HG03571 (cell line): Measurements from ENCODE around the gene SHANK2.

ENCODE experiments used
- ATAC-seq: cut with Tn5 transposase; IDR thresholded peaks from one replicate; pipeline ENCODE4 v1.9.1; 2021; ENCODE audit not compliant: unreplicated experiment

Gene SHANK2

DNA sequence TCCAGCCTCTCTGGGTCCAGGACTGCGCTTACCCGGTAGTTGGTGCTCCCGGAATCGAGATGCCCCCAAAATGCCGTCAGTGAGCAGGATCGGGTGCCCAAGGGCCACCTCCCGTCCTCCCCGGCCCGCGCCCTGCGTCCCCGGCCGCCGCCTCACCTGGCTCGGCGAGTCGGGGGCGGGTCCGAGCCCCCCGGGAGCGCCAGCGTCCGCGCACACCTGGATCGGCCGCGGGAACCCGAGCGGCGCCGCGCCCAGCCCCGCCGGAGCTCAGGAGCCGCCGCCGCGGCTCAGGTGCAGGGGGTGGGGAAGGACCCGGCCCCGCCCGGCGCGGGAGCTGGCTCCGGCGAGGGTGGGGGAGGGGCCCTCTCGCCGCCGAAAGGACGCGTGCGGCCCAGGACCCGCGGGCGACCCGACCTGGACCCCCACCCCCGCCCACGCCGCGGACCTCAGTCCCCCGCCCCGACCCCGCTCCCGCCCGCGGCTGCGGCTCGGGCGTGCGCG is at the start of gene SHANK2:
SHANK2 (minus strand) TSS at position 309 of the 501 bp plus-strand sequence. CDS start 105,251 bp downstream, outside the sequence.
- no peak for ATAC-seq

DNA sequence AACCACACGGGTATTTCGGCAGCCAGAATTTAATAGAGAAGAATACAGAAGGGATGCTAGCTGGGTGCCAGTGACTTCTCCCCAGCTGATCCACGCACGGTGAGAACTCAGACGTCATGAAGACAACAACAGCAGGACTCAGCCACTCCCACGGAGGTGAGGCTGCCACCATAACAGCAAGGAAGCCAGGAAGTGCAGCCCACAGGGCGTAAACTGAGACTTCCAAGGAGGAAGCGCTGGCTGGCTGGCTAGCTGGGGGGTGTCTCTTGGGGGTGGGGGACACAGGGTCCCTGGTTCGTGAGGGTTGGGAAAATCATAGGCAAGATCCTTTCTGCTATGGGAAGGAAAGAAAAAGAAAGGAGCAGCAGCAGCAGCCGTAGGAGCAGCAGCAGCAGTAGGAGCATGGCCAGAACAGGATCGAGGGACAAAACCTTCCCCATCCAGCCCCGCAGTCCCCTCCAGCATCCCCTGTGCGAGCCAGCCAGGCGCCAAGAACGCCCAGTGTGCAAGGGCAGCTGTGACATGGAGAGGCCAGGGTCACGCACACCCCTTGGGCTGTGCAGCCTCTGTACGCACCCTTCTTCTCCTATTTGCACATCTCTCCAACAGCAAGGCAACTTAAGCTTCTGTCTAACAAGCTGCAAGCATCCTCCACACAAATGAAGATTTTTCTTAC is 49.6 kb upstream of the SHANK2 start:
- ATAC-seq, result no peak

DNA sequence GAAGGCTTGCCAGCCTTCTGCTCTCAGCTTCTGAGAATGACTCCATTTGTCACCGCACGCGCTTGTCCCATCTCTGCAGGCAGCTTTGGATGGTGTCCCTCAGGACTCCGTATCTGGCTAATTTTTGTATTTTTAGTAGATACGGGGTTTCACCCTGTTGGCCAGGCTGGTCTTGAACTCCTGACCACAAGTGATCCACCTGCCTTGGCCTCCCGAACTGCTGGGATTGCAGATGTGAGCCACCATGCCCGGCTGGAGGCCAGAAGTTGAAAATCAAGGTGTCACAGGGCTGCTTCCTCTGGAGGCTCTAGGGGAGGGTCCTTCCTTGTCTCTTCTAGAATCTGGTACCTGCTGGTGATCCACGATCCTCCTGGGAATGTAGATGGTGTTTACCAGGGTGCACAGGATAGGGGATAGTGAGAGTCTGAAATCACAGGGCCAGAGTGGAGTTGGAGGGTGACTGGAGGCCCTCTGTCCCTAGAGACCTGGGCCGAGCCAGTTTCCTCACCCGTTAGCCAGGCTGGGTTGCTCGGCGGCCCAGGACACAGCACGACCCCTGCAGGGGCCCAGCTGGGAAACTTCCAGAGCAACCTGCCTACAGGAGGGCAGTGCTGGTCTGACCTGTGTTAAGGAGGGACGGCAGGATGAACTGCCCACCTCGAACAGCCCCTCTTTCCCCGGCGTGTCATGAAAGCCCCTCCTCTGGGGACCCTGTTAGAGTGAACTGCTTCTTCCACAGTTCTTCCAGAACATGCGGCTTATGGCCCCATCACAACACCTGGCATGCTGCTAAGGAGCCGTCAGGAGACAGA is 48.9 kb upstream of the SHANK2 start:
- no peak for ATAC-seq

DNA sequence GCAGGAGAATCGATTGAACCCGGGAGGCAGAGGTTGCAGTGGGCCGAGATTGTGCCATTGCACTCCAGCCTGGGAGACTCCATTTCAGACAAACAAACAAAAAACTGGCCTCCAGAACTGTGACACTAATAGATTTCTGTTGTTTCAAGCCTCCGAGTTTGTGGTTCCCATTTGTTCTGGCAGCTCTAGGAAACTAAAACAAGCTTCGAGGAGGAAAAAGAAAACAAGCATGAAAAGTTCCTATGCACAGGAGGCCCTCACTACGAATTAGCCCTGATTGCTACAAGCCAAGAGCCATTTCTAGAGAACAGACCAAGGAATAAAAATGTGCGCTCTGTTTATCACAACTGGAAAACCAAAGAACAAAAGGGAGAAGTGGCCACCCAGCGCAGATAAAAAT is 47.8 kb upstream of the SHANK2 start:
- no peak for ATAC-seq

DNA sequence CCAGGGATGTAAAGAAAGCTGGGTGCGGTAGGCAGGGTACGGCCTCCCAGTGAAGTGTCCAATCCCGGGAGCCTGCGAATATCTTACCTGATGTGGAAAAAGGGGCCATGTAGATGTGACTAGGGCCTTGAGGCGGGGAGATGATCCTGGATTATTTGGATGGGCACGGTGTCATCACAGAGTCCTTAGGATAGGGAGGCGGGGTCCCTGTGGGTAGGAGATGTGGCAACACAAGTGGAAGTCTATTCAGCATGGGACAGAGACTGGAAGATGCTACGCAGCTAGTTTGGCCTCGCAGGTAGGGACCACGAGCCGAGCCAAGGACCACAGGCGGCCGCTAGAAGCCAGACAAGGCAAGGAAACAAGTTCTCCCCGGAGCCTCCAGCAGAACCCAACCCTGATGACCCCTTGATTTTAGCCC is 46.4 kb upstream of the SHANK2 start:
- ATAC-seq, result no peak

DNA sequence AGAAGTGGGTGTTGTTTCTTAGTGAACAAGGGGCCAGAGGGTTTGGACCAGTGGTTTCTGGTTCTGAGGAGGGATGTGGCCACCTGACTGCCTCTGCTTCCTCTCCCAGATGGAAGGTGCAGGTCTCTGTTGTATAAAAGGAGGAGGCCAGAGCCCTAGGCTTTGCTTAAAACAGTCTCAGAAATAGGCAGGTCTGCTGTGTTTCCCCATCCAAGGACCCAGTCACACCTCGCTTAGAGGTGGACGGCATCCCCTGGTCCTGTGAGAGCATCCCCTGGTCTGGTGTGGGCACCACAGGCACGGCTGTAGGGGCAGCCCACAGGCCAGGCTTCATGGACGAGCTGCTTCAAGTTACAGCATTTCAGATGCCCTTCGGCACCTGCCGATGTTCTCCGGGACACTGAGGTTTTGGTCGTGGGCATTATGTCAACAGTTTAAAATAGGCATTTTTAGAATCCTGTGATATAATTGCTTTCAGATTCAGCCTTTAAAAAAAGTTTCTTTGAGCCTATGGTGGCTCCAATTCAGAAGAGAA is 45.7 kb upstream of the SHANK2 start:
- ATAC-seq, result no peak

DNA sequence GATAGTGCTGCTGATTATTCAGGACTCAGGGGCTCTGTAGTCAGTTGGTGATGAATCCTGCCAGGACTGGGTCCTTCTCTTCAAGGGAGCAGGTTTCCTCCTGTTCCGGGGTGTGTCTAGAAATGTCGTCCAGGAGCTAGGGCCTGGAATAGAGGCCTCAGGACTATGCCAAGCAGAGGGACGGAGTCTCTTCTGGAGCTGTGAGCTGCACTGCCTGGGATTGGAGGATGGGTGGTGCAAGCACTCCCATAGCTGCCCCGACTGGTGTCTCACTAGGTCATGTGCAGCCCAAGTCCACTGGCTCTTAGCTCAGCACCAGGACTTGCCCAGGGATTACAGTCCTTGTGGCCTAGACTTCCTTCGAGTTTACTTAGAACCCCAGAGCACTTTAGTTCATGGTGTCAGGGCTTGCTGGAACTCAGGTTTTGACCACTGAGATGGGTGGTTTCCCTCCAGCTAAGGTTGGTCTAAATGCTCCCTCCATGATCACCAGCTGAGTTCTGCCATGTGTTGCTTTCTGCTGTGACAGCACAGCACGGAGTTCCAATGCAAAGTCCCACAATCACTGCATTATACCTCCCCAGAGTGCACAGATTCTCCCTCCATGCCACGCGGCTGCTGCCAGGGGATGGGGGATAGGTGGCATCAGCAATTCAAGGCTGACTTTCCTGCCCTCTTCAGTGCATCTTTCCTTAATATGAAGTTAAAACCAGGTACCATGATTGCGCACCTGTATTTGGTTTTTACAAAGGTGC is 42.6 kb upstream of the SHANK2 start:
- no peak for ATAC-seq

DNA sequence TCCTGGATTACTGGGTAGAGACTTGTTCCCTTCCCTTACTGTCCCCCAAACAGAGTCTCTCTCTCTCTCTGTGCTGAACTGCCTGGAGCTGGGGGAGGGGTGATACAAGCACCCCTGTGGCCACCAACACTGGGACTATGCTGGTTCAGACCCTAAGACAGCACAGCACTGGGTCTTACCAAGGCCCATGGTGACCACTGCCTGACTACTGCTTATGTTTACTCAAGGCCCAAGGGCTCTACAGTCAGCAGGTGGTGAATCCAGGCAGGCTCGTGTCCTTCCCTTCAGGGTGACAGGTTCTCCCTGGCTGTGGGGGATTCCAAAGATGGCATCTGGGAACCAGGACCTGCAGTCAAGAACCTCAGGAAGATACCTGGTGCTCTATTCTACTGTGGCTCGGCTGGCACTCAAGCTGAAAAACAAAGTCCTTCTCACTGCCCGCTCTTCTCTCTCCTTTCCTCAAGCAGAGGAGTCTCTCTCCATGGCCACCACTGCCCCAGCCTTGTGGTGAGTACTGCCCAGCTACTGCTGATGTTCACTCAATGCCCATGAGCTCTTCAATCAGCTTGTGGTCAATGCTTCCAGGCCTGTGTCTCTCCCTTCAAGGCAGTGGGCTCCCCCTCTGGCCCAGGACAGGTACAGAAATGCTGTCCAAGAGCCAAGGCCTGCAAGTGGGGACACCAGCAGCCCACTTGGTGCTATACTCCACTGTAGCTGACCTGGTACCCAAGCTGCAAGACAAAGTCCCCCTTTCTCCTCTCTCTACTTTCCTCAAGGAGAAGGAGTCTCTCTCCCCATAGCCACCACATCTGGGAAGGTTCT is 41.8 kb upstream of the SHANK2 start:
- no peak for ATAC-seq

DNA sequence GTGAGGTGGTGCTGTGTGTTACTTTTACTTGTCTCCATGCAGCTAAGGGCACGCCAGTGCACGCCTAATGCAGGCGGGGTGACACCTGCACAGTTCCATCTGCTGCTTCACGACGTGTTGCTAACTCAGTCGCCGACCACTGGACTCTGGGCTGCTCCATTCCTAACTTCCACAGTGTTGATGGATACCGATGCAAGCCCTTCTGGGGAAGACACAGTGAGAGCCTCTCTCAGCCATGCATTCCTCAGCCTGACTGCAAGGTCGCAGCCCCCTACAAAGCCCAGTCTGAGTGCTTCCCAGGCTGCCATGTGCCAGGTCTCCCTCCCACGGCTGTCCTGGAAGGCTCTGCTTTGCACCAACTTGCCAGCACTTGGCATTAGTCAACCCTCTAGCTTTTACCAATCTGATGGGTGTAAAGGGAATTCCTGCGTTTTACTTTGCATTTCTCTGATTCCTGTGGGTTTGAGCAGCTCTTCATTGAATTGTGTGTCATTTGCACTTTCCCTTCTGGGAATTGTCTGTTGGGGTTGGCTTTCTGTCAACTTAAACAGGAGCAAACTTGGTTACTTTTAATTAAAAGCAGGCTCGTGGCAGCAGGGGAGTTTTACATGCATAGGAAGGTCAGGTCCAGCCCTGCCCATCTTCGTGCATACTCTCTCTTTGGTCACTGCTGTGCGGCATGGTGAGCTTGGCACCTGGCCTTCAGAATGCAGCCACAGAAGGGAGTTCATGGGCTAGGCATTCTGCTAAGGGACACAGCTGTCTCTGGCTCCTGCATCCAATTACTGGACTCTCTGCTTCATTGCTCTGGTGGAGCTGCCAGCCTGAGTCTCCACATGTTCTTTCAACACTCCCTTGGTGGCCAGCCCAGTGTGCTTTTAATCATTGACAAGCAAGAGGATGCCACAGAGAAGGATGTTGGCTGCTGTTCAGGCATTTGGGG is 34.6 kb upstream of the SHANK2 start:
- no peak for ATAC-seq

DNA sequence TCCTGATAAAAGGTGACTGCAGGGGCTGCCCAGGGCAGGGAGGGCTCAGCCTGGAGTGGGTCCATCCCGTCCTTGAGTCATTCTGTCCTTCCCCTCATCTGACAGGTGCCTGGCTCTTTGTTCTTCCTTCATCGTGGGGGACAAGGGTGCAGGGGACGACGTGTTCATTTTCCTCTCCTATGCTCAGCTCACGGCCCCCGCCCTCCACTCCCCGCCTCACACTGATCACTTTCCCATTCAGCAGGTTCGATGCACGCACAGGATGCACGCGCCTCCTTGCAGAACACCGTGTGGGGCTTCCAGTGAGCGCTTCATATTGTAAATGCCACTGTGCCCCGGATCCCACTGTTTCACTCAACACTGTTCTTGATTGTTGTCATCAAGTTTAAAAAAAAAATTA is 32.7 kb upstream of the SHANK2 start:
- ATAC-seq, result no peak

DNA sequence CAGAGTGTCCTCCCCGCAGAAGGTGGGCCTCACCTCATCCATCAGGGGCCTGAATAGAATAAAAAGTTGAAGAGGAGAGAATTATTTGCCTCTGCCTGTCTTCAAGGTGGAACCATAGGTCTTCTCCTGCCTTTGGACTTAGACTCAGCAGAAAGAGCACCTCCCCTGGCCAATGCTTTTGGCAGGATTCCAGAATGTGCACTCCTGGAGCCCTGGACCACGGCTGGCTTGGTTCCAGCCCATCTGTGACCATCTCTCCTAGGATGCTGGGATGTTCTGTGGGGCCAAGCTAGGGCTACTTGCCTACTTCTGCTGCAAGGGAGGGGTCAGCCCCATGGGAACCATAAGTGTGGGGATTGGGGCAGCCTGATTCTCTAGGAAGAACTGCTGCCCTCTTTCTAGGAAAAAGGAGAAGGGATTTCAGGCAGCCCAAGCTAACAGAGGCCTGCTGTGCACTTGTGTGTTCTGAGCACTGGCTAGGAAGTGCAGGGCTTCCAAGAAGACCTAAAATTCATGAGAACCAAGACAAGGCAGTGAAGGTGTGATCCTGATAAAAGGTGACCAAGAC is 32.2 kb upstream of the SHANK2 start:
- no peak for ATAC-seq

DNA sequence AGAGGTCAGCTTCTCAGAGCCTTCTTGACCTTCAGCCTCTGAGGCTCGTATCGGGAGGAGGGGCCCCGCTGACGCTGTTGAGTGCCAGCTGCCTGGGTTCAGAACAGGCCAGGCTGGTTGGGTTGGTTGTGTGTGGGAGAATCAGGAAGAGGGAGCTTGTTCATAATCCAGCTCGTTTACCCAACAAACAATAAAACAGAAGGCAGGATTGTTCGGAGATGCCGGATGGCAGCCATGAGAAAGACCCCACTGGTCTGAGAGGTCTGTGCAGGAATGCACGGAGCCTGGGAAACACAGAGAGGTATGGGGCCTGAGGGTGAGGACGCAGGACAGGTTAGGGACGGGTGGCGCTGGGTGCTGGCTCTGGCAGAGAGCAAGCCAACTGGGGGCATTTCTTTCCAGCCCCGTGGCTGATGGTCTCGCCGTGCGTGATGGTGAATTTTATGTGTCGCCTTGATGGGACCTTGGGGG is 31.6 kb upstream of the SHANK2 start:
- ATAC-seq, result no peak

DNA sequence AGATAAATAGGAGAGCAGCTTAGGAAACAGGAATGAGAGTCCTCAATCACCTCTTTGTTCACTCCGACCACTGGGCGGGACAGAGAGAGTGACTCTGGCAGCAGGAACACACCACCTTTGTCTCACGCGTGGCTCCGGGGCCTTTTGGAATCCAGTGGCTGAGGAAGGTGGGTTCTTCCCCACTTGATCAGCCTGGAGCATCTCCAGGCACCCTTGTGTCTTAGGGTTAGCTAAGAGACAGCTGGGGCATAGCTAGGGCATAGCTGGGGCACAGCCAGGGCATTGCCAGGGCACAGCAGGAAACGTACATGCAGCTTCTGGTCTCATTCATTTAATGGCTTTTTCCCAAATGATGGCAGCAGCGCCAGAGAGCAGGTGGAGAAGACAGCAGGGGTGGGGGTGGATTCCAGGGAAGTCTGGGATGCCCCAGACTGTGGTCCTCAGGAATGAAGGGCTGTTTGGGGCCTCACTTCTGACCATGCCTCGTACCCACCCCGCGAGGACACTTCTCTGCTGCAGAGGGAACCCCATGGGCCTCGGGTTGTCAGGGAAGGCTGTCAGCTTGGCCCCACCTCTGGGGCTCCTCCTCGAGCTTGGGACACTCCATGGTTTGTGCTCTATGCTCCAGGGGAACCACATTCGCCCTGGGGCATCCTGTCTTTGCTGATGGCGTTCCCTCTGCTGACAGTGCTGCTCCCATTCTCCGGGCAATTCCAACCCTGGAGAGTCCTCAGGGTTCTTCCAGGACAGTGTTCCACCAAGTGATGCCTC is 30.4 kb upstream of the SHANK2 start:
- no peak for ATAC-seq

DNA sequence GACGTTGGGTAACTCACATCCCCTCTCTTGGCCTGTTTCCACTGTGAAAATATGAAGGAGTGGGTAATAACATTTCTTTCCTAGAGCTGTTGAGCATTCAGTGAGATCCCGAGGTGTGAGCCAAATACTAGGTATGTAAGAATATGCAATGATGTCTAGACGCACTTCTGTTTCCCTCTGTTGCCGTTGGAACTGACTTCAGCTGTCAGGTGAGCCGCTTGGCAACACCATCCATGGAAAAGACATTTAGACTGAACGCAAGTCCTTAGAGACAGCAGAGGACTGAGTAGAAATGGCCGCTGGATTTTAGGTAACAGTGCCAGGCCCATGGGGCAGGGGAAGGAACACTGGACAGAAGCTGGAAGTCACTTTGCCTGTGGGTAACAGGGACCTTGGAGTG is 29.5 kb upstream of the SHANK2 start:
- ATAC-seq, result no peak

DNA sequence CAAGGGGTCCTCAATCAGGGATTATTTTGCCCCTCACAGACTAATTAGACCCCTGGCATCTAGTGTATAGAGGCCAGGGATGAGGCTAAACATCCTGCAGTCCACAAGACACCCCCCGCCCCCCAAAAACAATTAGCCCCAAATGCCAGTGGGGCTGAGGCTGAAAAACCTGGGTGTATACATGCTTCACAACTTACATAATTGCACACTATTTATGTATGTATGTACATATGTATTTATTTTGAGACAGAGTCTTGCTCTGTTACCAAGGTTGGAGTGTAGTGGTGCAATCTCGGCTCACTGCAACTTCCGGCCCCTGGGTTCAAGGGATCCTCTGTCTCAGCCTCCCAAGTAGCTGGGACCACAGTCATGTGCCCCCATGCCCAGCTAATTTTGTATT is 28.8 kb upstream of the SHANK2 start:
- no peak for ATAC-seq

DNA sequence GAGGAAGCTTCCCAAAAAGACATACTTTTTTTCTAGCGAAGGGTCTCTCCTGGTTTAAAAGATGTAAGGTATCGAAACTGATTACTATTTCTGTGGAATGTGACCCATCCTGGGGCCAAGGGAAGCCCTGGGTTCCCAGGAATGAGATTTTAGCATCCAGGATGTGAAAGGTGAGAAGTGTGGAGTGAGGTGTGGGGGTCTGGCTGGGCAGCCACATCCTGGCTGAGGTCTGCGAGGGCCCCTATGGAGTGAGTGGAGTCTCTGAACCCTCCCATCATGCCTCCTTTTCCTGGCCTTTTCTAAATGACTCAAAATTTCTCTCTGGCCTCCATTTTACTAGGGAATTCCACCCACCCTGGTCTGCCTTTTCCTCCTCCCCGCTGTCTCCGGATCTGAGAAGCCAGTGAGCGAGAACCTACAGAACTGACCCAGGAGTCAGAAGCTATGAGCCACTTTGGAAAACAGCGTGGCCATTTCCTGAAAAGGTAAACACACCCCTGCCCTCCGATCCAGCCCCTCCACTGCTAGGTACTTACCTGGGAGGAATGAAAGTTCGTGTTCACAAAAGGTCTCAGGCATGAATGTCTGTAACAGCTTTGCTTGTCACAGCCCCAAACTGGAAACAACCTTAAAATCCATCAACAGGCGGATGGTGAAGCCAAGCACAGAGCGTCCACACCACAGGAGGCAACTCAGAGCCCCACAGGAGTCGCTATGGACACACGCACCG is 27.7 kb upstream of the SHANK2 start:
- no peak for ATAC-seq

DNA sequence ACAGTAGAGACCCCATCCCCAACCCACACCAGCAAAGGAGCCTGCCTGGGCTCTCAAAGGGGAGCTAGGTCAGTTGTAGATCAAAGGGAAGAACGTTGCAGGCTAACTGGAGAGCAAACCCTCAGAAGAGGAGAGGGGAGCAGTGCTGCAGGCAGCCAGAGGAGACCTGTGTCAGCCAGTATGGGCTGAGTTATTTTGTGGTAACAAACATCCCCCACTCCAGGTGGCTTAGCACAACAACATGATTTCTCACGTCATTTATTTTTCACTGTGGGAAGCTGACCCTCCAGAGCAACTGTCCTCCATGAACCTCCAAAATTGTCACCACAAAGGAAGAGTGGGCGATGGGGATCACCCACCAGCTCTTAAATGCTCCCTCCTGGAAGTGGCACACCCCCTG is 19.8 kb upstream of the SHANK2 start:
- no peak for ATAC-seq
